Parathyroid adenoma (tissue), 2 donors: ENCODE data around the gene CPA3.

Experiments used
- H2AFZ ChIP-seq: fragments of 300-600 bp; sonication (generic); one replicate; pipeline ENCODE4 v1.7.0; 2017; ENCODE audit warnings: antibody characterized with exemption, mild to moderate bottlenecking
- H3K27ac ChIP-seq: fragments of 300-600 bp; sonication (generic); one replicate; pipeline ENCODE4 v1.7.0; 2017
- H3K27me3 ChIP-seq: fragments of 300-600 bp; sonication (generic); one replicate; pipeline ENCODE4 v1.7.0; 2017; ENCODE audit warnings: low read length; ENCODE audit not compliant: control insufficient read depth, insufficient read depth
- H3K36me3 ChIP-seq: fragments of 300-600 bp; sonication (generic); one replicate; pipeline ENCODE4 v1.7.0; 2017; ENCODE audit warnings: low read length; ENCODE audit not compliant: control insufficient read depth, insufficient read depth
- H3K4me1 ChIP-seq: fragments of 300-600 bp; sonication (generic); one replicate; pipeline ENCODE4 v1.7.0; 2017; ENCODE audit warnings: control low read depth
- H3K4me2 ChIP-seq: fragments of 300-600 bp; sonication (generic); one replicate; pipeline ENCODE4 v1.7.0; 2017; ENCODE audit warnings: low read length
- H3K4me3 ChIP-seq: fragments of 300-600 bp; sonication (generic); one replicate; pipeline ENCODE4 v1.7.0; 2017; ENCODE audit warnings: low read depth, low read length
- H3K79me2 ChIP-seq: fragments of 300-600 bp; sonication (generic); one replicate; pipeline ENCODE4 v1.7.0; 2017; ENCODE audit warnings: control low read depth
- H3K9ac ChIP-seq: fragments of 300-600 bp; sonication (generic); one replicate; pipeline ENCODE4 v1.7.0; 2017; ENCODE audit warnings: mild to moderate bottlenecking
- H3K9me3 ChIP-seq: fragments of 300-600 bp; sonication (generic); one replicate; pipeline ENCODE4 v1.7.0; 2017; ENCODE audit warnings: low read length; ENCODE audit not compliant: control insufficient read depth
- CTCF ChIP-seq: fragments of 300-600 bp; sonication (generic); IDR thresholded peaks from one replicate; pipeline ENCODE4 v1.7.0; 2017; ENCODE audit warnings: antibody characterized with exemption, mild to moderate bottlenecking
- donor health status: primary hyperparathyroidism.

Gene CPA3

DNA sequence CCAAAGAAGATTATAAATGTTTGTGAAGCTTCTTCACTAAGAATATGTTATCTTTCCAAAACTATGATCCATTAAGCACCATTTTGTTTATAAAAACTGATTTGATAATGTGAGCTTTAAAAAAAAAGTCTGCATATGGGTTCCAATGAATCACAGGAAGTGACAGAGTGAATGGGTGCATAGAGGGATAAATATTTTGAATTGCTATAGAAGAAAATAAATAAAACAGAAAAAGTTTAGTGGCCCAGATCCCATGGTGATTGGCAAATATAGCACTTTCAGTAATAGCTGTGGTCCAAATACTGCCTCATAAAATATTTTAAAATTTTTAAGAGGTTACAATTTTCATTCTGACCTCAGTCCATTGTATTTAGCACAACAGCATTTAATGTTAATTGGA lies 19.2 kb downstream of the CPA3 start:
- H2AFZ ChIP-seq: no peak overlapping the region
- no peaks in the 10 kb centered on the region for H3K4me1 ChIP-seq
- TF ChIP-seq CTCF: no peak
- H3K4me2 ChIP-seq: no peak overlapping the region
- no peaks in the 10 kb centered on the region for H3K79me2 ChIP-seq
- H3K4me3 ChIP-seq: no peak overlapping the region
- H3K27ac ChIP-seq: no peak overlapping the region
- no peaks in the 10 kb centered on the region for H3K36me3 ChIP-seq
- no peaks in the 10 kb centered on the region for H3K9me3 ChIP-seq
- no peaks in the 10 kb centered on the region for H3K27me3 ChIP-seq
- no peak overlapping the region for H3K9ac ChIP-seq

DNA sequence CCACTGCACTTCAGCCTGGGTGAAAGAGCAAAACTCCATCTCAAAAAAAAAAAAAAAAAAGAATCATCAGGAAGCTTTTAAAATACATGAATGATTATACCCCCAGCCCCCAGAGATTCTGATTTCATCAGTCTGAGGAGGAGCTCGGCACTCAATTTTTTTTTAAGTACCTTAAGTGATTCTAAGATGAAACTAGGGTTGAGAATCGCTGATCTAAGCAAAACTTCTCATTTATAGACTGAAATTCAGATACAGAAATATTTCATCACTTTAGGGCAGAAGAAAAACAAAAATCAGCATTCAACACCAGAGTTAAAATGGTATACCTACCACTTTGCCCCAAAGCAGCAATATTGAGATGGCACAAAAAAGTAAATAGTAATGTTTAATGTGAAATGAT lies 24.7 kb downstream of the CPA3 start:
- H3K79me2 ChIP-seq: no peaks in the 10 kb centered on the region
- no peaks in the 10 kb centered on the region for H3K4me1 ChIP-seq
- H3K9me3 ChIP-seq: no peaks in the 10 kb centered on the region
- TF ChIP-seq CTCF: no peak
- H3K4me3 ChIP-seq: no peak overlapping the region
- no peak overlapping the region for H3K9ac ChIP-seq
- H3K4me2 ChIP-seq: no peak overlapping the region
- H3K27ac ChIP-seq: no peak overlapping the region
- no peak overlapping the region for H2AFZ ChIP-seq
- no peaks in the 10 kb centered on the region for H3K27me3 ChIP-seq
- H3K36me3 ChIP-seq: no peaks in the 10 kb centered on the region

- no peak overlapping the region for H3K27ac ChIP-seq
- no peaks in the 10 kb centered on the region for H3K79me2 ChIP-seq
- no peaks in the 10 kb centered on the region for H3K4me1 ChIP-seq
- H3K9me3 ChIP-seq: no peaks in the 10 kb centered on the region
- H3K4me2 ChIP-seq: no peak overlapping the region
- no peak overlapping the region for H3K4me3 ChIP-seq
- H3K36me3 ChIP-seq: no peaks in the 10 kb centered on the region
- no peaks in the 10 kb centered on the region for H3K27me3 ChIP-seq
- H2AFZ ChIP-seq: no peak overlapping the region
- TF ChIP-seq CTCF: no peak
- H3K9ac ChIP-seq: no peak overlapping the region
These were observed 31.0 kb downstream of the CPA3 start for GRCh38 chr3:148896062-148896461.

- Histone ChIP-seq H3K27me3 (no peaks in the 10 kb centered on the region), H3K9me3 (no peaks in the 10 kb centered on the region), H3K4me1 (no peaks in the 10 kb centered on the region), H3K4me2 (no peak overlapping the region), H3K27ac (no peak overlapping the region), H3K36me3 (no peaks in the 10 kb centered on the region), H2AFZ (no peak overlapping the region), H3K79me2 (no peaks in the 10 kb centered on the region), H3K4me3 (no peak overlapping the region), H3K9ac (no peak overlapping the region)
- no peak for TF ChIP-seq CTCF
These were observed 37.1 kb downstream of the CPA3 start for GRCh38 chr3:148901987-148902791.

DNA sequence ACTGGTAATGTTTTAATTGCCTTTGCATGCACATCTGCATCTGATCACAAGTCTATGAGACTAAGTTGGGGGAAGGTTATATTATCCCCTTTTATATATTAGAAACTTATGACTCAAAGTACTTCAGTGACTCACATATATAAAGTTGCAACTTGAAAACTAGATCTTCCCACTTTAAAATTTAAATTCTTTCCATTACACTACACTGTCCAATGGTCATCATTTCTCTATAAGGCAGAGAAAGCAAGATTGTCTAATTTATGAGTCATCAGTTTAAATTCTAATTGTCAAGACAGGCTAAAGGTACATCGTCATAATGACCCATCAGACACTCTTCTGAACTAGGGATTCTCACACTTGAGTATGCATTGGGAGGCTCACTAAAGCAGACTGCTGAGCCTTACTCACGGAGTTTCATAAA lies 37.9 kb downstream of the CPA3 start:
- Histone ChIP-seq H3K4me1 (no peaks in the 10 kb centered on the region), H3K9ac (no peak overlapping the region), H3K36me3 (no peaks in the 10 kb centered on the region), H2AFZ (no peak overlapping the region), H3K4me2 (no peak overlapping the region), H3K79me2 (no peaks in the 10 kb centered on the region), H3K27me3 (no peaks in the 10 kb centered on the region), H3K4me3 (no peak overlapping the region), H3K27ac (no peak overlapping the region), H3K9me3 (no peaks in the 10 kb centered on the region)
- no peak for TF ChIP-seq CTCF
